CD4-positive, alpha-beta memory T cell (primary cell): Measurements from ENCODE around the gene NME7. TPM values are rescaled to one million over a fixed set of nuclear protein-coding genes. Genes with fewer than 3 reads are reported as not detected.

Source experiments
- CTCF ChIA-PET: fragments of 350-600 bp; sonication (Branson Sonifier 250); formaldehyde crosslinking; loops from one replicate; lab custom pipeline; 2021; ENCODE audit warnings: inconsistent platforms; ENCODE audit not compliant: partially characterized antibody; lab: Charles Lee
- POLR2A ChIA-PET: fragments of 350-600 bp; sonication (Branson Sonifier 250); formaldehyde crosslinking; loops from one replicate; lab custom pipeline; 2021; ENCODE audit not compliant: partially characterized antibody; lab: Charles Lee
- DNase-seq, 5 donors: peaks; one replicate each; pipeline versions ENCODE4 v3.0.0 to v3.0.0-alpha.2; 2020 to 2022; ENCODE audit warnings: mixed read lengths in 1 of 5
- H3K27ac ChIP-seq: one replicate; pipeline ENCODE4 v1.7.0; 2013; ENCODE audit warnings: low read depth, low read length
- H3K27me3 ChIP-seq: 2 replicates; pipeline ENCODE4 v1.7.0; 2013; ENCODE audit warnings: mild to moderate bottlenecking, low read length, moderate library complexity; ENCODE audit not compliant: insufficient read depth
- H3K36me3 ChIP-seq: 2 replicates; pipeline ENCODE4 v1.7.0; 2013; ENCODE audit warnings: mild to moderate bottlenecking, low read length, moderate library complexity; ENCODE audit not compliant: insufficient read depth
- H3K4me1 ChIP-seq: 2 replicates; pipeline ENCODE4 v1.7.0; 2013; ENCODE audit warnings: mild to moderate bottlenecking, low read length, moderate library complexity; ENCODE audit not compliant: insufficient read depth
- H3K4me3 ChIP-seq, 2 donors: one replicate each; pipeline ENCODE4 v1.7.0; 2013; ENCODE audit warnings: low read length in 2 of 2, mild to moderate bottlenecking in 1 of 2
- H3K9me3 ChIP-seq, 2 donors: one replicate each; pipeline ENCODE4 v1.7.0; 2013; ENCODE audit warnings: low read length in 2 of 2, control low read depth in 1 of 2; ENCODE audit not compliant: control insufficient read depth in 1 of 2
- H3K27ac Mint-ChIP-seq, 7 donors: one replicate each; pipeline ENCODE4 v1.8.0; 2020 to 2021; ENCODE audit warnings: mixed read lengths in 7 of 7, mild to moderate bottlenecking in 6 of 7, inconsistent platforms in 3 of 7, moderate library complexity in 3 of 7
- H3K27me3 Mint-ChIP-seq, 2 donors: one replicate each; pipeline ENCODE4 v1.8.0; 2020 to 2021; ENCODE audit warnings: mixed read lengths in 2 of 2
- H3K36me3 Mint-ChIP-seq, 2 donors: one replicate each; pipeline ENCODE4 v1.8.0; 2020 to 2021; ENCODE audit warnings: mixed read lengths in 2 of 2, inconsistent platforms in 1 of 2, mild to moderate bottlenecking in 1 of 2
- H3K4me1 Mint-ChIP-seq, 4 donors: one replicate each; pipeline ENCODE4 v1.8.0; 2020 to 2021; ENCODE audit warnings: mixed read lengths in 4 of 4, mild to moderate bottlenecking in 1 of 4
- H3K4me3 Mint-ChIP-seq, 8 donors: one replicate each; pipeline ENCODE4 v1.8.0; 2020 to 2021; ENCODE audit warnings: mixed read lengths in 8 of 8, mild to moderate bottlenecking in 7 of 8, moderate library complexity in 6 of 8, inconsistent platforms in 3 of 8
- H3K9me3 Mint-ChIP-seq, 8 donors: one replicate each; pipeline ENCODE4 v1.8.0; 2020 to 2021; ENCODE audit warnings: mixed read lengths in 8 of 8, mild to moderate bottlenecking in 5 of 8, inconsistent platforms in 3 of 8, moderate library complexity in 1 of 8
- intact Hi-C: fragments of 100-400 bp; cut with micrococcal nuclease; formaldehyde crosslinking; loops from one replicate; pipeline ENCODE4 v1.15.1; 2023
- polyA plus RNA-seq, 2 donors: library from polyadenylated mRNA; unstranded; fragments of 300-500 nt; fragmentation: Illumina TruSeq; gene quantifications; one replicate each; pipeline ENCODE4 v1.2.3, GENCODE V29; 2021
- total RNA-seq, 2 experiments: library from RNA; stranded (reverse); gene quantifications; one replicate each; pipeline ENCODE4 v1.2.3, GENCODE V29; 2021

The NME7 gene
- total and polyA plus RNA-seq, 4 experiments from 2014 or later, result 12.0 to 22.8 (median 16.9) TPM

GRCh38 chr1:169330927-169331326, 36.7 kb downstream of the NME7 start:
- POLR2A ChIA-PET, result no interaction called here
- Histone ChIP-seq H3K4me1 (no peaks in the 10 kb centered on the region), H3K4me3 (no peak overlapping the region), H3K27me3 (no peaks in the 10 kb centered on the region), H3K36me3 (no peaks in the 10 kb centered on the region), H3K27ac (no peak overlapping the region), H3K9me3 (no peaks in the 10 kb centered on the region)
- Mint-ChIP-seq H3K36me3 (peaks cover 29 to 51% of the 10 kb centered on the region in 2 donors), H3K4me3 (no peak overlapping the region), H3K4me1 (peaks cover 0 to 14% (median 7%) of the 10 kb centered on the region in 4 donors), H3K27me3 (no peaks in the 10 kb centered on the region), H3K9me3 (peaks cover 0 to 44% (median 22%) of the 10 kb centered on the region in 8 donors), H3K27ac (no peak overlapping the region)
- intact Hi-C loops, result no loop called here
- DNase-seq, result no peak
- CTCF ChIA-PET, result no interaction called here

GRCh38 chr1:169329383-169329782, 38.2 kb downstream of the NME7 start:
- Histone ChIP-seq H3K9me3 (no peaks in the 10 kb centered on the region), H3K36me3 (no peaks in the 10 kb centered on the region), H3K27me3 (no peaks in the 10 kb centered on the region), H3K27ac (no peak overlapping the region), H3K4me1 (no peaks in the 10 kb centered on the region), H3K4me3 (no peak overlapping the region)
- H3K4me1 Mint-ChIP-seq, result peaks cover 0 to 12% (median 5%) of the 10 kb centered on the region in 4 donors
- H3K27ac Mint-ChIP-seq, result no peak overlapping the region
- intact Hi-C loops, result no loop called here
- H3K27me3 Mint-ChIP-seq, result no peaks in the 10 kb centered on the region
- peak overlapping the region in 1 of 8 donors; percentile 15 for H3K4me3 Mint-ChIP-seq
- ChIA-PET CTCF (no interaction called here), POLR2A (no interaction called here)
- H3K36me3 Mint-ChIP-seq, result peaks cover 16 to 40% of the 10 kb centered on the region in 2 donors
- peaks cover 0 to 38% (median 22%) of the 10 kb centered on the region in 8 donors for H3K9me3 Mint-ChIP-seq
- DNase-seq, result no peak

GRCh38 chr1:169327875-169328274, 39.7 kb downstream of the NME7 start:
- Mint-ChIP-seq H3K27ac (no peak overlapping the region), H3K36me3 (peaks cover 17 to 40% of the 10 kb centered on the region in 2 donors), H3K4me3 (peak overlapping the region in 1 of 8 donors; percentile 21), H3K9me3 (peaks cover 0 to 35% (median 22%) of the 10 kb centered on the region in 8 donors), H3K4me1 (peaks cover 0 to 6% (median under 1%) of the 10 kb centered on the region in 4 donors), H3K27me3 (no peaks in the 10 kb centered on the region)
- H3K36me3 ChIP-seq, result no peaks in the 10 kb centered on the region
- H3K4me3 ChIP-seq, result no peak overlapping the region
- no peak overlapping the region for H3K27ac ChIP-seq
- intact Hi-C loops, result no loop called here
- H3K27me3 ChIP-seq, result no peaks in the 10 kb centered on the region
- no peak for DNase-seq
- CTCF ChIA-PET, result interaction anchor here (1.4 kb wide), 1 partner anchor 9 kb away, joined by 3 read pairs; no protein-coding TSS in a partner anchor
- H3K4me1 ChIP-seq, result no peaks in the 10 kb centered on the region
- H3K9me3 ChIP-seq, result no peaks in the 10 kb centered on the region
- POLR2A ChIA-PET, result no interaction called here

- intact Hi-C loops, result no loop called here
- CTCF ChIA-PET, result interaction anchor here (1.4 kb wide), 1 partner anchor 10 kb away, joined by 3 read pairs; no protein-coding TSS in a partner anchor
- H3K9me3 Mint-ChIP-seq, result peaks cover 0 to 29% (median 20%) of the 10 kb centered on the region in 8 donors
- peaks cover 17 to 39% of the 10 kb centered on the region in 2 donors for H3K36me3 Mint-ChIP-seq
- POLR2A ChIA-PET, result no interaction called here
- H3K36me3 ChIP-seq, result no peaks in the 10 kb centered on the region
- H3K4me1 ChIP-seq, result no peaks in the 10 kb centered on the region
- no peak overlapping the region for H3K27ac ChIP-seq
- H3K27me3 ChIP-seq, result no peaks in the 10 kb centered on the region
- no peak overlapping the region for H3K4me3 Mint-ChIP-seq
- no peaks in the 10 kb centered on the region for H3K27me3 Mint-ChIP-seq
- no peak overlapping the region for H3K4me3 ChIP-seq
- H3K4me1 Mint-ChIP-seq, result peaks cover 0 to 4% (median 0%) of the 10 kb centered on the region in 4 donors
- H3K9me3 ChIP-seq, result no peaks in the 10 kb centered on the region
- no peak overlapping the region for H3K27ac Mint-ChIP-seq
- no peak for DNase-seq
These were observed 40.7 kb downstream of the NME7 start for GRCh38 chr1:169326956-169327268.

GRCh38 chr1:169326261-169326955, 41.2 kb downstream of the NME7 start:
- no peak for DNase-seq
- Mint-ChIP-seq H3K4me3 (no peak overlapping the region), H3K9me3 (peaks cover 0 to 27% (median 20%) of the 10 kb centered on the region in 8 donors), H3K27ac (no peak overlapping the region), H3K4me1 (peaks cover 0 to 3% (median 0%) of the 10 kb centered on the region in 4 donors), H3K27me3 (no peaks in the 10 kb centered on the region), H3K36me3 (peaks cover 22 to 39% of the 10 kb centered on the region in 2 donors)
- Histone ChIP-seq H3K27ac (no peak overlapping the region), H3K27me3 (no peaks in the 10 kb centered on the region), H3K4me3 (no peak overlapping the region), H3K4me1 (no peaks in the 10 kb centered on the region), H3K36me3 (no peaks in the 10 kb centered on the region), H3K9me3 (no peaks in the 10 kb centered on the region)
- intact Hi-C loops, result no loop called here
- POLR2A ChIA-PET, result no interaction called here
- CTCF ChIA-PET, result interaction anchor here (1.4 kb wide), 1 partner anchor 10 kb away, joined by 3 read pairs; no protein-coding TSS in a partner anchor

- no peak for DNase-seq
- no peak overlapping the region for H3K4me3 ChIP-seq
- H3K36me3 Mint-ChIP-seq, result peaks cover 20 to 32% of the 10 kb centered on the region in 2 donors
- no peaks in the 10 kb centered on the region for H3K27me3 ChIP-seq
- no peak overlapping the region for H3K27ac Mint-ChIP-seq
- peaks cover 0 to 3% (median 0%) of the 10 kb centered on the region in 4 donors for H3K4me1 Mint-ChIP-seq
- H3K36me3 ChIP-seq, result no peaks in the 10 kb centered on the region
- intact Hi-C loops, result no loop called here
- H3K4me1 ChIP-seq, result no peaks in the 10 kb centered on the region
- peaks cover 0 to 15% (median 11%) of the 10 kb centered on the region in 8 donors for H3K9me3 Mint-ChIP-seq
- H3K9me3 ChIP-seq, result no peaks in the 10 kb centered on the region
- no peak overlapping the region for H3K4me3 Mint-ChIP-seq
- CTCF ChIA-PET, result interaction anchor here (0.6 kb wide), 1 partner anchor 1153 kb away, joined by 5 read pairs; no protein-coding TSS in a partner anchor
- no peaks in the 10 kb centered on the region for H3K27me3 Mint-ChIP-seq
- no peak overlapping the region for H3K27ac ChIP-seq
- POLR2A ChIA-PET, result no interaction called here
These were observed 42.5 kb downstream of the NME7 start for GRCh38 chr1:169325117-169325516.

GRCh38 chr1:169322138-169322537, 45.5 kb downstream of the NME7 start:
- Mint-ChIP-seq H3K36me3 (peaks cover 11 to 16% of the 10 kb centered on the region in 2 donors), H3K9me3 (no peaks in the 10 kb centered on the region), H3K4me1 (peaks cover 0 to 1% (median 0%) of the 10 kb centered on the region in 4 donors), H3K27me3 (no peaks in the 10 kb centered on the region), H3K27ac (no peak overlapping the region), H3K4me3 (no peak overlapping the region)
- Histone ChIP-seq H3K9me3 (no peaks in the 10 kb centered on the region), H3K27me3 (no peaks in the 10 kb centered on the region), H3K4me3 (no peak overlapping the region), H3K36me3 (no peaks in the 10 kb centered on the region), H3K4me1 (no peaks in the 10 kb centered on the region), H3K27ac (no peak overlapping the region)
- CTCF ChIA-PET, result no interaction called here
- no peak for DNase-seq
- intact Hi-C loops, result no loop called here
- POLR2A ChIA-PET, result no interaction called here
